ENCODE measurements around the gene BTBD6. TPM values are rescaled to one million over a fixed set of nuclear protein-coding genes. Genes with fewer than 3 reads are reported as not detected.
A peak's percentile ranks its signal among the peaks of the same experiment; 100 is the strongest.

Gene BTBD6
- total RNA-seq, 2 donors from 2014 or later = 13.0 to 22.4 TPM

DNA sequence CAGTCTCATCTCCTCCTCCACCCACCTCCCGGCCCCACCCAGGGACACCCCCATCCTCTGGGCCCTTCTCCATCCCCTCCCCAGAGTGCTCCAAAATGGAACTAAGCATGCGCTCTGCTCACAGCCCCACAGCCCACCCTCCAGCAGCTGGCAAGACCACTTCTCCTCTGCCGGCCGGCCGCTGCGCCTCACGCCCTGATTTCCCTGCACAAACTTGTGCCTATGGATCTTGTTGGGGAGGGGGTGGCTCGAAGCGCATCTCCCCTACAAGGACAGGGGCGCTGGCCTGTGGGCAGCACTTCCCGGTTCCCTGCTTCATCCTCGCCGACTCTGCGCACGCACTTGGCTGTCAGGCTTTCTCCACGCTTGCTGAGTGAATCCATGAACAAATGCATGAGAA, 47.7 kb upstream of the BTBD6 start:
- no peak overlapping the region for H3K27ac ChIP-seq
- DNase-seq (no peak), ATAC-seq (no peak)
- no peaks in the 10 kb centered on the region for H3K36me3 ChIP-seq (replicated peaks in 1 of 2; ENCODE audit: insufficient read depth in 1 of 2, low read depth in 2 of 2)
- H3K4me3 ChIP-seq = no peak overlapping the region
- H3K9me3 ChIP-seq = no peaks in the 10 kb centered on the region
- WGBS, 2 donors = 71 to 74% methylated on average over 16 of the region's 16 CpGs
- TF ChIP-seq POLR2A (IDR thresholded peaks at IDR 0.05) = no peak
- peaks cover 50% of the 10 kb centered on the region for H3K4me1 ChIP-seq
- H3K27me3 ChIP-seq = peaks cover 0 to 43% of the 10 kb centered on the region in 2 donors
- intact Hi-C loops (cut with DNase I) = loop anchor here (5.0 kb wide), 2 partner anchors 82 to 147 kb away; no protein-coding TSS in a partner anchor

DNA sequence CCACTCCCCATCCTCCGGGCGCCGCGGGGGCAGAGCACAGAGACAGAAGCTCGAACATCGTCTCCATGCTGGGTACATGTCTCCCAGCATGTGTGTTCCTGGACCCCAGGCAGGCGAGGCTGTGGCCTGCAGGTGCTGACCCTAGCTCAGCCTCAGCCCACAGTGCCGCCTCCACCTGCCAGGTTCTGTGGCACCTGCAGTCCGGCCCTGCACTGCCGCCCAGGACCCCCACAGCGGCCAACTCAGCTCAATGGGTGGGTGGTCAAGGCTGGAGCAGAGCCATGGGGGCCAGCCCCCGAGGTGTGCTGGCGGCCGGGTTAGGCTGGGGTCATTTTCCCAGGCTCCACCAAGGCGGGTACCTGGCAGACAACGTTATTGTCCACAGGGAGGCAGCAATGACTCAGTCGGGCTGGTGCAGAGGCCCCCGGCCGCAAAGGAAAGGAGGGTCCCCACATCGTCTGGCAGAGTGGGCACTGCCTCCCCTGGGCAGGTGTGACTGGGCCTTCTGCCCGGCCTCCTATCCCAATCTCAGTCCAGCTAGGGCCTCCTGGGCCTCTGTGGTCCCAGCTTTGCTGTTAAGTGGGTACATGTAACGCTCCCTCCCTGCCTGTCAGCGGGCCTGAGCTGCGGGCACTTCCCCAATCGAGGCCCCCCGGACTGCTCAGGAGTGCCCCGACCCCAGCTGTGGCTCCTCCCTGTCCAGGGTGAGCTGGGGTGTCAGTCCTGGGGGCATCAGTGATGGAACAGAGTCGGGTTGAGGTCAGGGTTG, 47.0 kb upstream of the BTBD6 start:
- Histone ChIP-seq H3K27me3 (peaks cover 0 to 36% of the 10 kb centered on the region in 2 donors), H3K4me1 (peaks cover 50% of the 10 kb centered on the region), H3K4me3 (no peak overlapping the region), H3K9me3 (no peaks in the 10 kb centered on the region), H3K27ac (no peak overlapping the region), H3K36me3 (replicated peaks in 1 of 2; ENCODE audit: insufficient read depth in 1 of 2, low read depth in 2 of 2) (no peaks in the 10 kb centered on the region)
- 43 to 83% methylated on average over 1 to 27 of the region's 28 CpGs for WGBS, 2 donors
- no peak for DNase-seq
- TF ChIP-seq, protein P1, sequence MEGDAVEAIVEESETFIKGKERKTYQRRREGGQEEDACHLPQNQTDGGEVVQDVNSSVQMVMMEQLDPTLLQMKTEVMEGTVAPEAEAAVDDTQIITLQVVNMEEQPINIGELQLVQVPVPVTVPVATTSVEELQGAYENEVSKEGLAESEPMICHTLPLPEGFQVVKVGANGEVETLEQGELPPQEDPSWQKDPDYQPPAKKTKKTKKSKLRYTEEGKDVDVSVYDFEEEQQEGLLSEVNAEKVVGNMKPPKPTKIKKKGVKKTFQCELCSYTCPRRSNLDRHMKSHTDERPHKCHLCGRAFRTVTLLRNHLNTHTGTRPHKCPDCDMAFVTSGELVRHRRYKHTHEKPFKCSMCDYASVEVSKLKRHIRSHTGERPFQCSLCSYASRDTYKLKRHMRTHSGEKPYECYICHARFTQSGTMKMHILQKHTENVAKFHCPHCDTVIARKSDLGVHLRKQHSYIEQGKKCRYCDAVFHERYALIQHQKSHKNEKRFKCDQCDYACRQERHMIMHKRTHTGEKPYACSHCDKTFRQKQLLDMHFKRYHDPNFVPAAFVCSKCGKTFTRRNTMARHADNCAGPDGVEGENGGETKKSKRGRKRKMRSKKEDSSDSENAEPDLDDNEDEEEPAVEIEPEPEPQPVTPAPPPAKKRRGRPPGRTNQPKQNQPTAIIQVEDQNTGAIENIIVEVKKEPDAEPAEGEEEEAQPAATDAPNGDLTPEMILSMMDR (IDR thresholded peaks at IDR 0.05) = peak in 3 of 7 experiments; percentile 10 to 38 (median 22)
- no peak for TF ChIP-seq POLR2A (IDR thresholded peaks at IDR 0.05)
- intact Hi-C loops (cut with DNase I) = loop anchor here (5.0 kb wide), 2 partner anchors 81 to 146 kb away; no protein-coding TSS in a partner anchor
- no peak for ATAC-seq

DNA sequence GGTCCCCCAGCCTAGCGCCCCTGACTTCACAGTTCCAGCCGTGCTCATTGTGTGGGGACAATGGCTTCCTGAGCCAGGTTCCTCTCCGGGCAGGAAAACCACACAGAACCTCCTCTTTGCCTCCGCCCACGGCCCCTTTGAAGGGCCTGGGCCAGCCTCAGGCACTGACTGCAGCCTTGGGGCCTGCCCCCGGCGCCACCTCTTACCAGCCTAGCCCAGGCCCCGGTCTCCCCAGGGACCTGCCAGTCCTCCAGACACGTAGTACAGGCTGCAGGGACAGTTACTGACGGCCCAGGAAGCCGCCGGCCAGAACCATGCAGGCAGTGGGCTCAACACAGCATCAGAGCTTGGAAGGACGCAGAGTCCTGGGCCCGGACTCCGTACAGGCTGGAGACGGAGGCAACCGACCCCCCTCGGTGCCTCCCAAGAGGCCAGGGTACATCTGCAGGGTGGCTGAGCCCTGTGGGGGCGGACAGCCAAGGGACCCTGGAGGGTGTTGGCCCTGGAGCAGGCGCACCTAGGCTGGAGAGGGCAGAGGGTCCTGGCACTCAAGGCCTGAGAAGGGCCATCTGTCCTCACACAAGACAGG, 46.3 kb upstream of the BTBD6 start:
- ATAC-seq = no peak
- peaks cover 50% of the 10 kb centered on the region for H3K4me1 ChIP-seq
- no peak for DNase-seq
- WGBS, 2 donors = 48 to 60% methylated on average over 5 to 20 of the region's 20 CpGs
- peaks cover 0 to 30% of the 10 kb centered on the region in 2 donors for H3K27me3 ChIP-seq
- TF ChIP-seq, protein P1 (IDR thresholded peaks at IDR 0.05) = no peak
- TF ChIP-seq POLR2A (IDR thresholded peaks at IDR 0.05) = no peak
- no peak overlapping the region for H3K4me3 ChIP-seq
- no peaks in the 10 kb centered on the region for H3K9me3 ChIP-seq
- no peaks in the 10 kb centered on the region for H3K36me3 ChIP-seq (replicated peaks in 1 of 2; ENCODE audit: insufficient read depth in 1 of 2, low read depth in 2 of 2)
- no peak overlapping the region for H3K27ac ChIP-seq
- intact Hi-C loops (cut with DNase I) = loop anchor here (5.0 kb wide), 2 partner anchors 80 to 145 kb away; no protein-coding TSS in a partner anchor

DNA sequence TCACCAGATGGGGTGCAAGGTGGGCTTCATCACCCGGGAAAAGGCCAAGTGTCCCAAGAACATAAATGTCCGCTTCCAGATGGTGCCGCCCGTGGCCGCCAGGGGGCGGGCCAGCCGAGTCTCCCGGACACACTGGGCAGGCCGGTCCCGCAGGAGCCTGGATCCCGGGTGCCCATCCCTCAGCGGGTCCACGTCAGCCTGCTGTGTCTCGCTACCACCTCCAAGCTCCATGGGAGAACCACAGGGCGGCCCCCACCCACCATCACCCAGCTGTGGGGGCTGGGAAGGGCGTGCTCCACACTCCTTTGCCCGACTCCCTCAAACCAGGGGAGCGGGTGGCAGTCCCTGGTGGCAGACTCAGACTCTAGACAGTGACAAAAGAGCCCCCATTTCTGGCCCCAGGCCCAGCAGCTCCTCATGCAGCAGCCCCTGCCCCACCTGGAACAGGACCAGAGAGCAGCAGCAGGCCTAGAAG, 45.2 kb upstream of the BTBD6 start:
- WGBS, 2 donors = 4 to 9% methylated on average over 8 to 18 of the region's 18 CpGs
- Histone ChIP-seq H3K4me1 (peaks cover 49% of the 10 kb centered on the region), H3K9me3 (no peaks in the 10 kb centered on the region), H3K36me3 (replicated peaks in 1 of 2; ENCODE audit: insufficient read depth in 1 of 2, low read depth in 2 of 2) (no peaks in the 10 kb centered on the region), H3K27ac (no peak overlapping the region), H3K27me3 (peaks cover 0 to 25% of the 10 kb centered on the region in 2 donors), H3K4me3 (no peak overlapping the region)
- no peak for TF ChIP-seq POLR2A (IDR thresholded peaks at IDR 0.05)
- TF ChIP-seq, protein P1 (IDR thresholded peaks at IDR 0.05) = peak; percentile 84 to 96 (median 89)
- peak; percentile 77 to 87 (median 84) for DNase-seq
- intact Hi-C loops (cut with DNase I) = loop anchor here (5.0 kb wide), 2 partner anchors 79 to 144 kb away; no protein-coding TSS in a partner anchor
- peak; percentile 57 for ATAC-seq

DNA sequence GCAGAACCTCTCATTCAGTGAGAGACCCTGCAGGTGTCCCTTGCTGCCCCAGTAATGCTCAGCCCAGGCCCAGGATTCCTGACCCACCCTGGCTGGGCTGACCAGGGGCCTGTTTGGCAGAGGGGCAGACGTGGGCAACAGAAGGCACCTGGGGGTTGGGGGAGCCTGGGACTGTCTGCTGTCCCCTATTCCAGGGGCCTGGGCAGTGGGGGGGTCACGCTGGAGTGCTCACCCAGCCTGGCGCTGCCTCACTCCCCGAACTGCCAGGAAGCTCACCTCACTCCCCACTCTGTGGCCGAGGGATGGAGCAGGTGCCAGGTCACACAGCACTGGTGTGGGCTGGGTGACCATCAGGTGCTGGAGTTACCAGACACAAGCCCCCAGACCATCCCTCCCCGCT, 44.6 kb upstream of the BTBD6 start:
- WGBS, 2 donors = 81 to 86% methylated on average over 3 to 6 of the region's 6 CpGs
- no peaks in the 10 kb centered on the region for H3K36me3 ChIP-seq (replicated peaks in 1 of 2; ENCODE audit: insufficient read depth in 1 of 2, low read depth in 2 of 2)
- TF ChIP-seq, protein P1 (IDR thresholded peaks at IDR 0.05) = no peak
- no peak for TF ChIP-seq POLR2A (IDR thresholded peaks at IDR 0.05)
- no peak for ATAC-seq
- DNase-seq = no peak
- H3K9me3 ChIP-seq = no peaks in the 10 kb centered on the region
- intact Hi-C loops (cut with DNase I) = loop anchor here (5.0 kb wide), 2 partner anchors 79 to 144 kb away; no protein-coding TSS in a partner anchor
- peaks cover 0 to 21% of the 10 kb centered on the region in 2 donors for H3K27me3 ChIP-seq
- H3K4me3 ChIP-seq = no peak overlapping the region
- H3K27ac ChIP-seq = peak overlapping the region in 2 of 4 donors; percentile 46 to 56
- peaks cover 49% of the 10 kb centered on the region for H3K4me1 ChIP-seq
